CD4-positive, alpha-beta T cell treated with Interleukin-21 for 1 hour (primary cell): Measurements from ENCODE around the gene COBLL1.
"Not testable (repeated sequence)": the region's sequence is repeated elsewhere in the genome, so short reads cannot be mapped to it uniquely, and the experiment has no call there.

ENCODE experiments used
- DNase-seq: peaks from one replicate; pipeline ENCODE4 v3.0.0-alpha.2; 2020

The COBLL1 gene

DNA sequence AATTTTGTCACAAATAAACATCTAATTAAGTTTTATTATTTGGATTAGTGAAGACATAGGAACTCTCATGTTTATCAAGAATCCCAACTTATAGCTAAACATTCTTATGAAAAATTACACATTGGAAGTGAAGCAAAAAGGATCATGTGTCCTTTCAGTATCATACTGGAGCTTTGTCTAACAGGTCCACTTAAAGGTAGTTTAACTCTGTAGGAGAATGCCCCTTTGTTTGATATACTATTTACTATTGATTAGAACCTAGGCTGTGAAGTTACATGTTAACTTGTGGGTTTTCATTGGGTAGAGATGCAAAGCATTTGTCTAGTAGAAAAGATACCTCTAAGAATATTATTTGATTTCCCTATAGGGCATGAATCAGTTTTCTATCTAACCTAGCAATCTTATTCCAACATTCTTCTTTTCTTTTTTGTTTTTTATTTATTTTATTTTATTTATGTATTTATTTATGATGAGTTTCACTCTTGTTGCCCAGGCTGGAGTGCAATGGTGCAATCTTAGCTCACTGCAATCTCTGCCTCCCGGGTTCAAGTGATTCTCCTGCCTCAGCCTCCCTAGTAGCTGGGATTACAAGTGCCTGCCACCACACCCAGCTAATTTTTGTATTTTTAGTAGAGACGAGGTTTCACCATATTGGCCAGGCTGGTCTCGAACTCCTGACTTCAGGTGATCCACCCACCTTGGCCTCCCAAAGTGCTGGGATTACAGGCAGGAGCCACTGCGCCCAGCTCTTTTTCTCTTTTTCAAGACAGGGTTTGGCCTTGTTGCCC, 18.5 kb upstream of the COBLL1 start:
- DNase-seq: not testable (repeated sequence)

DNA sequence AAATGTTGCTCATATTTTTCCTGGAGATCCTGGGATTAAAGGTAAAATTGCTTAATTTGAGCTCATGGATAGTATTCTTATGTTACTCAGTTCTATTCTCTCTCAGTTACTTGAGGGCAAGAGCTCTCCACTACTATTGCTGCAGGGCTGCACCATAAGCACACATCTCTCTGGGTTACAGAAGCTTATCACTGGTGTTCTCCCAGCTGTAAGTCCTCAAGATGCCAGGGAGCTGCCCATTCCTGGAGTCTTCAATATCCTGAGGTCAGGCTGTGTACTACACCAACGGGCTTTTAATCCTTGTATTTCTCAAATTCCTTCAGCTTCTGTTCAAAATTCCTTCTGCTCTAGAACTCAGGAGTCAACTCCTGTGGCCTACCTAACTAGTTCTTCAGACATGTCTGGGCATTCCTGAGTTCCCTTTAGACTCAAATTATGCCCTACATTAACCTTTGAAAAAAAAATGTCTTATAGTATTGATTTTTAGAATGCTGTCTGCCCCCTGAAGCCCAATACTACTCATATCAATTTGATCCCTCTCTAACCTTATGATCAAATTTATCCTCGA, 17.7 kb upstream of the COBLL1 start:
- no peak for DNase-seq

DNA sequence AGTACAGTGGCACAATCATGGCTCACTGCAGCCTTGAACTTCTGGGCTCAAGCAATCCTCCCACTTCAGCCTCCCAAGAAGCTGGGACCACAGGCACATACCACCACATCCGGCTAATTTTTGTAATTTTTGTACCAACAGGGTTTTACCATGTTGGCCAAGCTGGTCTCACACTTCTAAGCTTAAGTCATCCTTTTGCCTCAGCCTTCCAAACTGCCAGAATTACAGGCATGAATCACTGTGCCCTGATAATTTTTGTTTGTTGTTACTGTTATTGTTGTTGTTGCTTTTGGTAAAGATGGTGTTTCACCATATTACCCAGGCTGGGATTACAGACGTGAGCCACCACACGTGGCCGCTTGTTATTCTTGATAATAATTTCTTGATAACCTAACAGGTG, 10.5 kb upstream of the COBLL1 start:
- no peak for DNase-seq

GRCh38 chr2:164850235-164850634, 8.6 kb upstream of the COBLL1 start:
- DNase-seq: no peak

DNA sequence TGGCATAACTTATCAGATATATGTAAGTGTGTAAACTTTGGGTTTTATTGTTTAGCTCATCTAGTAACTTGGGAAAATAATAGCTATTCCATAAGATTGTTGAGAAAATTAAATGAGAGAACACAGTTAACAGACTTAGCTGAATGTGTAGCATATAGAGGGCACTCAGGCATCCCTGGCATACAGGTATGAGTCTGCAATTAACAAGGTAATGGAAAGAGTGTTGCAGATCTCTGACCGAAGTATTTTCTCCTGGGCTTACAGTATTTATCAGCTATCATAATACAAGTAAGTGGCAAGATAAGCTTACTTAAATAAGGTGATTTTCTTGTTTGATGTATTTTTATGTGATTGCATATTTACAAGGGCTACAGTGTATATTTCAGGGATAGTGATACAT, 7.9 kb upstream of the COBLL1 start:
- DNase-seq: no peak

DNA sequence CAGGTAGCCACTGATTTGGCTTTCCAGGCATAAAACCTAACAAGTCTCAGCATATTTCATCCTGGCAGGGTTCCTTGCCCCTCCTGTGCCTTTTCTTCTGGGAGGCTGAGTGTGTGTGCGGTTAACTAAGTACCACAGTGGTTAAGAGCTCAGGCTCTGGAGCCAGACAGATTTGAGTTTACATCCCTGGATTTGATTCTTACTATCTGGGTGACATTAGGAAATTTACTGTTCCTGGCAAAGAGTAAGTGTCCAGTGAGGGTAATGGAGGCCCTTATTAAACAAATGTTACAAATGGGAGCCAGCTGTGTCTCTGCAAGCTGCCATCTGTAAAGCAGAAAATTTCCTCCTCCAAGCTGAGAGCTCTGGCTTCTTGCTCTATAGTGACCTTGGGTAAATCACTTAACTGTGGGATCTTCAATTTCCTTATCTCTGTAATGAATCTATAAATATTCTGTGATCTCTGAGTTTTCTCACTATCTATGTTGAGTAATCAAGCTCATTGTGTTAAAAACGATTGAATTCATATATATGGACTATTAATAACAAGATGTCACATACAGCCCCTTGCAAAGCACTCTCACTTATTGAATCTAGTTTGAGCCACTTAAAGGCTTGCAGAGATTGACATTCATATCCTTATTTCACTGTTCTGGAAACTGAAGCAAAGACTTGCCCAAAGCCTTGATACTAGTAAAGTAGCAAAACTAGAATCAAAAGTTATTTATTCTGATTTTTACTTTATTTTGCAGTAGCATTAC, 6.5 kb upstream of the COBLL1 start:
- DNase-seq: no peak

GRCh38 chr2:164847291-164847690, 5.7 kb upstream of the COBLL1 start:
- DNase-seq: no peak

DNA sequence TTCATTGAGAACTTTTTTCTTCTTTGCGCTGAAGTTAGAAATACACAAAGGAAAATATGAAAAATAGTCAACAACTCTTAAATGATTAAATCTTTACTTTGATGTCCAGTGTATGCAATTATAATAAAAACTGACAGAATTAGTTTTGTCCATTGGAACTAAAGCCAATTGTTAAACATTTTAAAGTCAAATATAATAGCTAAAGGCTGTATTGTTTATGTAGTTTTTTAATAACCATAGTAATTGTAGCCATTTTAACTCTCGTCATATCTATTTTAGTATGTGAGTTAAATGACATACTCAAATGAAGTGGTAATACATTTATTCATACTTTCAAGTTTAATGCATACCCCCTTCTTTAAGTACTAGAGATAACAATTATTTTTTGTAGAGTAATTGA, 4.7 kb upstream of the COBLL1 start:
- DNase-seq: no peak

DNA sequence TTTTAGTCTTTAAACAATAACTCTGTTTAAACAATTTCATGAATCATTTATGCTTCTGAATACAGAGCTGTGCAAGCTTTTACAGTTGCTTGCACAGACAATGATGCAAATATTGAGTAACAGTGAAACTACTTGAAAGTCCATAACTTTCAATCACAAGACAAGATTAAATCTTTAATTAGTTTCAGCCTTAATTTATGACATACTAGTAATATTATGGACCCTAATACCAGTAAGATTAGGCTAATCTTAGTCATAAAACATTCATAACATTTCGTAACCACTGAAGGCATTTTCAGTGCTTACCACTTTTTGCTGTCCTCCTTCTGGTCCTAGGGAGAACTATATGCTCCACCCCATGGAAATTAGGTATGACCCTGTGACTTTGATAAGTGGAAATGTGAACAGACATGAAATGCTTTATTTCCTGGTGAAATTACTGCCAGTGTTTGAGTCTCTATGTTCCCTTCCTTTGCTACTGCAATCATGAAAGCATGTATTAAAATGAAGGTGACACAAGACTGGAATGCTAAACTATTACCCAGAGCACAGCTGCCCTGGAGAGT, 1.8 kb upstream of the COBLL1 start:
- no peak for DNase-seq

DNA sequence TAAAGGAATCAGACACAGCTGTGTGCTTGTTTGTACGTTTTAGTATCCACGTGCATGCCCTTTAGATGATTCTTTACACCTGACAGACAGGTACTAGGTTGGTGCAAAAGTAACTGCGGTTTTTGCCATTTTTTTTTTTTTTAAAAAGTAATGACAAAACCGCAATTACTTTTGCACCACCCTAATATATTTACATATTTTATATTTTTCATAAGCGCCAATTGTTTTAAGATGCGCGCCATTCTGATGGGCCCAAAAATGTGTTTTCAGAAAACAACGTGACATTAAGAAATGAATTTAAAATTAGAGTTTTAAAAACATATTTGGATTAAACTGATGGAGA, 972 bp upstream of the COBLL1 start:
- DNase-seq: no peak

GRCh38 chr2:164840930-164841718, 499 bp downstream of the COBLL1 start:
- no peak for DNase-seq

GRCh38 chr2:164840458-164840929, 1.1 kb downstream of the COBLL1 start:
- no peak for DNase-seq

- no peak for DNase-seq
These were observed 1.6 kb downstream of the COBLL1 start for GRCh38 chr2:164839914-164840457.

DNA sequence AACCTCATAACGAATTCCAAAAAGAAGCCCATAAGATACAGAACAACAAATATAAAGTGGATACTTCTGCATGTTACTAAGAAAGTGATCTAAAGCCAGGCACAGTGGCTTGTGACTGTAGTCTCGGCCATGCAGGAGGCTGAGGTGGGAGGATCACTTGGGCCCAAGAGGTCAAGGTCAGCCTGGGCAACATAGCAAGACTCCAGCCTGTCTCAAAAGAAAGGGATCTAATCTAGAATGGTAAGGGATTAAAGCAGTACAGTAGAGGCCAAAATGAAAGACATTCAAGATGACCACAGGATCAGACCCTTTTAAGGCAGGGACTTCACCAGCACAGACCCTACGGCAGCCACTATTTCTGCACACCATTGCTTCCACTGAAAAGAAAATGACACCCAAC, 3.8 kb downstream of the COBLL1 start:
- no peak for DNase-seq

DNA sequence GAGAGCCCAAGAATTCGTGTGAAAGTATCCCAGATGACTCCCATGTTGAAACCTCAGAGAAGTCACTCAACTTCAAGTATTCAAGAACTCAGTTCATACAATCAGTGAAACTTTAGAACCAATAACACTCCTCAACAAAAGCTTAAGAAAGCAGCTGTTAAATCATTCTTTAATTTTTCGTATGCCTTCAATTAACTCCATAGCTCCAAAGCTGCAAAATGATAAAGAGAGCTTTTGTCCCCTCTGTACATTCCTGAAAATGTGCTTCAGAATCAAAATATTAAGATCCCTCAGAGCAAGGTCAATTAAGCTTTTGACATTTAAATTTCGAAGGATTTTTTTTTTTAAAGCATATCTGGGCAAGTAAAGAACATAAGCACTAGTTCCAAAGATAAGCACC, 4.7 kb downstream of the COBLL1 start:
- DNase-seq: no peak

DNA sequence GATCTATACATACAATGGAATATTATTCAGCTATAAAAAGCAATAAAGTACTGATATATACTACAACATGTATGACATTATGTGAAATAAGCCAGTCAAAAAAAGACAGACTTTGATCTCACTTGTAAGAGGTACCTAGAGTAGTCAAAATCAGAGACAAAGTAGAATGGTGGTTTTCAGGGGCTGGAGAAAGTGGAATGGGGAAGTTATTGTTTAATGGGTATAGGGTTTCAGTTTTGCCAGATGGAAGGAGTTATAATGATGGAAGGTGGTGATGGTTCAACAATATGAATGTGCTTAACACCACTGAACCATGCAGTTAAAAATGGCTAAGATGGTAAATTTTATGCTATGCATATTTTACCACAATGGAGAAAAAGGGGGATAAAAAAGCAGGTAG, 6.3 kb downstream of the COBLL1 start:
- DNase-seq: no peak

GRCh38 chr2:164831887-164832286, 9.7 kb downstream of the COBLL1 start:
- no peak for DNase-seq

DNA sequence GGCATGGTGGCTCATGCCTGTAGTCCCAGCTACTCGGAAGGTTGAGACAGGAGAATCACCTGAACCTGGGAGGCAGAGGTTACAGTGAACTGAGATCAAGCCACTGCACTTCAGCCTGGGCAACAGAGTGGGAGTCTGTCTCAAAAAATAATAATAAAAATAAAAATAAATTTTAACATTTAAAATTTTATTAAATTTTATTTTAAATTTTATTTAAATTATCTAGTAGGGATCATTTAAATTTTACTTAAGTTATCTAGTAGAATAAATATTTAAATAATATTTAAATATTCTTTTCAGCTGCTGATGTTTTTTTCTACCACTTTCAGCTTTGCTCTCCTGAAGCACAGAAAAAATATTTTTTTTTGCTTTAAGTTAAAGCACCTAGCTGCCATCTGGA, 10.4 kb downstream of the COBLL1 start:
- DNase-seq: no peak

DNA sequence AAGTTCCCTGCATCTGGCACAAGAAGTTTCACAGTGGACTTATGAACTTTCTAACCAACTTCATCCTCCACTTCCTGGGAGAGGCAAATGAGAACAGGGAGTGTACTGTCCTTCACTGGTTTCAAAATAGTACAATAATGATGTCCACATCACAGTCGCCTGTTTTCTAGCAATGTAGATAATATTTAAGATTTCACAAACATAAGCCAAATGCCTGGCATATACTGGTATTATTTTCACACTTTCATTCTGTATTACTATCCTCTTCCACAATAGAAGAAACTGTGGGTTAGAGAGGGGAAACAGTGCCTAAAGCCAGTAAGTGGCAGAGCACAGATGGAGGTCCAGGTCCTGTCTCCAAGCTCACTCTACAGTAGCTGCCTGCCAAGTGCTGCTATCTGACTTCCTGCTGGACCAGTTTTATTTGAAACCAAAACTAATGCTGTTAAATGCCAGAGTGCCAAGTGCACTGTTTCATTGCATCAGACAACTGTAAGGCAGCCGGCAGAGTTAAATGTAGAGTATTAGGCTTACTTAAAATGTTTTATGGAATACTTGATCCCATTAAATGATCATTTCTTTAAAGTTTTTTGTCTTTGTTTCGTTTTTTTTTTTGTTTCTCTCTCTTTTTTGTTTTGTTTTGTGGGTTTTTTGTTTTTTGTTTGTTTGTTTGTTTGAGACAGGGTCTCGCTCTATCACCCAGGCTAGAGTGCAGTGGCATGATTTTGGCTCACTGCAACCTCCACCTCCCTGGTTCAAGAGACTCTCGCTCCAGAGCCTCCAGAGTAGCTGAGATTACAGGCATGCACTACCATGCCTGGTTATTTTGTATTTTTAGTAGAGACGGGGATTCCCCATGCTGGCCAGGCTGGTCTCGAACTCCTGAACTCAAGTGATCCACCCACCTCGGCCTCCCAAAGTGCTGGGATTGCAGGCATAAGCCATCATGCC, 15.1 kb downstream of the COBLL1 start:
- no peak for DNase-seq

DNA sequence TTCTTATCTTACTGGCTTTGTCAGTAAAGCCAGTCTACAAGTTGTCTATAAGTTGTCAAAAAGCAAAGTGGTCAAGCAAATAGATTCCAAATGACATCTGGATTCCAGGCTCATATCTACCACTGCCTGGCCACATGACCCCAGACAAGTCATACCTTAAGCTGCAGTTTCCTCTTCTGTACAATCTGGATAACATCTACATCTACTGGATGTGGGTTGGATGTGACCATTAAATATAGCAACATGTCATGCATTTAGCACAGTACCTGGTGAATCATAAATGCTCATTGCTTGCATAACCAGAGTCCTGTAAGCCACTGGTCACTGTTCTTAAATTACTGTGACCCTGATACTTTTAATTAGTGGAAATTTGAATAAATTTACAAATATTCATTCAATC, 16.8 kb downstream of the COBLL1 start:
- no peak for DNase-seq

DNA sequence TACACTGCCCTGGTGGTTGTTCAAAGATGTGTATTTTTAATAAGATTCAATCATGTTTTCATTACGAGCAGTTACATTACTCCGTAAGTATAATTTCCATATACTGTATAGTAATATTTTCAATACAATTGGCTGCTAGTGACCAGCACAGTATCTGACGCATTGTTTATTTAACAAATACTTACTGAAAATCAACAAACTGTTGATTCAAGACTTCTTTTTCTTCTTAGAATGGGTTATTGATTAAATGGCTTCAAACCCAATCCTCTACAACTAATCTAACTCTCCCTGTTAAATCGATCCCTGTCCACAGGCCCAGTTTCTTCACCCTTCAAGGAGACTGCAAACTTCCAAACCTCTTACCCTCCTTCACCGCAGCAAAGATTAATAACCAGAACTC, 18.5 kb downstream of the COBLL1 start:
- no peak for DNase-seq

DNA sequence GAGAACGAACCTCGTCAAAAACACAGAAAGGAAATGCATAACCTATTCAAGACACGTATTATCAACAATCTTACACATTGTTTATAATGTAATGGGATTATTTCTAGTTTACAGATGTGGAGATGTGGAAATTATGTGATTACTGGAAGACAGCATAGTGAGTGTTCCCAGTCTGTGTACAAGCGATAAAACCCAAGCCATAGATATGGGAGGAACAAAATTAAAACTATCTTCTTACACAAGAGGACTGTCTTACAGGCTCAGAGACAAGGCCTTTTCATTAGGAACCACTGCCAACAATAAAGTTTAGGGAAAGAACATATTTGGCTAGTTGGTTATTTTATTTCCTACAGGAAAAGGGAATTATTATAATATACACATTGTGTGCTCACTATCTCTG, 20.3 kb downstream of the COBLL1 start:
- no peak for DNase-seq
